Activated CD8-positive, alpha-beta memory T cell treated with anti-CD3 and anti-CD28 coated beads, Interleukin-2, amount 10 ng/mL, durations not matched to agents 7 days and 5 days (primary cell): ENCODE data around the gene TMEM163. TPM values are rescaled to one million over a fixed set of nuclear protein-coding genes. Genes with fewer than 3 reads are reported as not detected.

Experiments used
- ATAC-seq: fragments of 150-1000 bp; cut with Tn5 transposase; one replicate; pipeline ENCODE4 v1.10.0; 2021; ENCODE audit warnings: moderate library complexity
- CTCF ChIA-PET: fragments of 350-600 bp; sonication (Branson Sonifier 250); formaldehyde crosslinking; loops from one replicate; lab custom pipeline; 2021; ENCODE audit warnings: antibody characterized with exemption; lab: Charles Lee
- DNase-seq: peaks from one replicate; pipeline ENCODE4 v3.0.0-alpha.2; 2020
- H3K27ac Mint-ChIP-seq: one replicate; pipeline ENCODE4 v1.8.0; 2021; ENCODE audit warnings: mild to moderate bottlenecking, mixed read lengths
- H3K27me3 Mint-ChIP-seq: one replicate; pipeline ENCODE4 v1.8.0; 2021; ENCODE audit warnings: mixed read lengths
- H3K36me3 Mint-ChIP-seq: one replicate; pipeline ENCODE4 v1.8.0; 2021; ENCODE audit warnings: mild to moderate bottlenecking, mixed read lengths
- H3K4me1 Mint-ChIP-seq: one replicate; pipeline ENCODE4 v1.8.0; 2021; ENCODE audit warnings: mixed read lengths
- H3K4me3 Mint-ChIP-seq: one replicate; pipeline ENCODE4 v1.8.0; 2021; ENCODE audit warnings: mild to moderate bottlenecking, moderate library complexity, mixed read lengths
- H3K9me3 Mint-ChIP-seq: one replicate; pipeline ENCODE4 v1.8.0; 2022; ENCODE audit warnings: low read depth, mixed read lengths
- total RNA-seq, 2 experiments: library from RNA; stranded (reverse); gene quantifications; one replicate each; pipeline ENCODE4 v1.2.3, GENCODE V29; 2021

The TMEM163 gene
- total RNA-seq, 2 experiments from 2014 or later: 2.1 to 2.3 TPM

GRCh38 chr2:134458950-134459349, 259.9 kb downstream of the TMEM163 start:
- H3K27ac Mint-ChIP-seq: no peak overlapping the region
- no peaks in the 10 kb centered on the region for H3K36me3 Mint-ChIP-seq
- no peaks in the 10 kb centered on the region for H3K27me3 Mint-ChIP-seq
- no peaks in the 10 kb centered on the region for H3K9me3 Mint-ChIP-seq
- CTCF ChIA-PET: no interaction called here
- DNase-seq (no peak), ATAC-seq (no peak)
- H3K4me3 Mint-ChIP-seq: no peak overlapping the region
- H3K4me1 Mint-ChIP-seq: peaks cover 2% of the 10 kb centered on the region

GRCh38 chr2:134458473-134458853, 260.3 kb downstream of the TMEM163 start:
- Mint-ChIP-seq H3K27ac (no peak overlapping the region), H3K4me3 (no peak overlapping the region), H3K4me1 (peaks cover 2% of the 10 kb centered on the region), H3K27me3 (no peaks in the 10 kb centered on the region), H3K36me3 (no peaks in the 10 kb centered on the region), H3K9me3 (no peaks in the 10 kb centered on the region)
- no peak for ATAC-seq
- CTCF ChIA-PET: no interaction called here
- DNase-seq: no peak

- DNase-seq (no peak), ATAC-seq (no peak)
- Mint-ChIP-seq H3K27me3 (no peaks in the 10 kb centered on the region), H3K27ac (no peak overlapping the region), H3K36me3 (no peaks in the 10 kb centered on the region), H3K9me3 (no peaks in the 10 kb centered on the region), H3K4me1 (peaks cover 2% of the 10 kb centered on the region), H3K4me3 (no peak overlapping the region)
- CTCF ChIA-PET: no interaction called here
Measured at GRCh38 chr2:134457765-134458472, 260.9 kb downstream of the TMEM163 start.

- DNase-seq (no peak), ATAC-seq (no peak)
- CTCF ChIA-PET: no interaction called here
- no peaks in the 10 kb centered on the region for H3K9me3 Mint-ChIP-seq
- peaks cover 2% of the 10 kb centered on the region for H3K4me1 Mint-ChIP-seq
- H3K36me3 Mint-ChIP-seq: no peaks in the 10 kb centered on the region
- H3K4me3 Mint-ChIP-seq: no peak overlapping the region
- no peak overlapping the region for H3K27ac Mint-ChIP-seq
- H3K27me3 Mint-ChIP-seq: no peaks in the 10 kb centered on the region
Measured at GRCh38 chr2:134457353-134457752, 261.4 kb downstream of the TMEM163 start.

GRCh38 chr2:134455426-134455825, 263.4 kb downstream of the TMEM163 start:
- H3K36me3 Mint-ChIP-seq: no peaks in the 10 kb centered on the region

GRCh38 chr2:134454931-134455330, 263.9 kb downstream of the TMEM163 start:
- DNase-seq: no peak
- Mint-ChIP-seq H3K27ac (no peak overlapping the region), H3K27me3 (no peaks in the 10 kb centered on the region), H3K4me3 (no peak overlapping the region), H3K4me1 (peaks cover 3% of the 10 kb centered on the region), H3K9me3 (no peaks in the 10 kb centered on the region), H3K36me3 (no peaks in the 10 kb centered on the region)
- CTCF ChIA-PET: no interaction called here
- no peak for ATAC-seq

More at GRCh38 chr2:134455426-134455825, 263.4 kb downstream of the TMEM163 start:
- no peak overlapping the region for H3K27ac Mint-ChIP-seq
- CTCF ChIA-PET: no interaction called here
- H3K27me3 Mint-ChIP-seq: no peaks in the 10 kb centered on the region
- no peak overlapping the region for H3K4me3 Mint-ChIP-seq
- H3K4me1 Mint-ChIP-seq: peaks cover 3% of the 10 kb centered on the region
- no peak for DNase-seq
- ATAC-seq: no peak
- H3K9me3 Mint-ChIP-seq: no peaks in the 10 kb centered on the region

GRCh38 chr2:134454426-134454825, 264.4 kb downstream of the TMEM163 start:
- DNase-seq: no peak
- H3K9me3 Mint-ChIP-seq: no peaks in the 10 kb centered on the region
- no peaks in the 10 kb centered on the region for H3K36me3 Mint-ChIP-seq
- no peak for ATAC-seq
- H3K27me3 Mint-ChIP-seq: no peaks in the 10 kb centered on the region
- no peak overlapping the region for H3K4me3 Mint-ChIP-seq
- H3K4me1 Mint-ChIP-seq: peaks cover 3% of the 10 kb centered on the region
- CTCF ChIA-PET: no interaction called here
- no peak overlapping the region for H3K27ac Mint-ChIP-seq

- Mint-ChIP-seq H3K9me3 (no peaks in the 10 kb centered on the region), H3K27ac (no peak overlapping the region), H3K4me3 (no peak overlapping the region), H3K36me3 (no peaks in the 10 kb centered on the region), H3K27me3 (no peaks in the 10 kb centered on the region), H3K4me1 (peaks cover 3% of the 10 kb centered on the region)
- DNase-seq (no peak), ATAC-seq (no peak)
- CTCF ChIA-PET: no interaction called here
Measured at GRCh38 chr2:134453973-134454372, 264.8 kb downstream of the TMEM163 start.

GRCh38 chr2:134453476-134453875, 265.3 kb downstream of the TMEM163 start:
- Mint-ChIP-seq H3K9me3 (no peaks in the 10 kb centered on the region), H3K4me1 (peaks cover 3% of the 10 kb centered on the region), H3K36me3 (no peaks in the 10 kb centered on the region), H3K4me3 (no peak overlapping the region), H3K27ac (no peak overlapping the region), H3K27me3 (no peaks in the 10 kb centered on the region)
- no peak for ATAC-seq
- CTCF ChIA-PET: interaction anchor here (1.1 to 3.4 kb wide), 5 partner anchors 336 to 567 kb away, joined by 3 to 24 read pairs (median 4); no protein-coding TSS in a partner anchor
- no peak for DNase-seq

GRCh38 chr2:134452042-134452733, 266.6 kb downstream of the TMEM163 start:
- H3K27me3 Mint-ChIP-seq: no peaks in the 10 kb centered on the region
- no peaks in the 10 kb centered on the region for H3K36me3 Mint-ChIP-seq
- DNase-seq (no peak), ATAC-seq (no peak)
- no peak overlapping the region for H3K27ac Mint-ChIP-seq
- no peak overlapping the region for H3K4me3 Mint-ChIP-seq
- no peaks in the 10 kb centered on the region for H3K9me3 Mint-ChIP-seq
- H3K4me1 Mint-ChIP-seq: peaks cover 3% of the 10 kb centered on the region
- CTCF ChIA-PET: interaction anchor here (0.8 to 3.4 kb wide), 23 partner anchors 8 to 567 kb away, joined by 3 to 24 read pairs (median 5); no protein-coding TSS in a partner anchor

- ATAC-seq (no peak), DNase-seq (no peak)
- no peak overlapping the region for H3K4me3 Mint-ChIP-seq
- H3K27ac Mint-ChIP-seq: no peak overlapping the region
- H3K27me3 Mint-ChIP-seq: no peaks in the 10 kb centered on the region
- CTCF ChIA-PET: interaction anchor here (0.6 to 3.4 kb wide), 33 partner anchors 9 to 567 kb away, joined by 3 to 24 read pairs (median 4); no protein-coding TSS in a partner anchor
- no peaks in the 10 kb centered on the region for H3K36me3 Mint-ChIP-seq
- H3K9me3 Mint-ChIP-seq: no peaks in the 10 kb centered on the region
- H3K4me1 Mint-ChIP-seq: peaks cover 3% of the 10 kb centered on the region
Measured at GRCh38 chr2:134451347-134451630, 267.5 kb downstream of the TMEM163 start.

- DNase-seq (no peak), ATAC-seq (no peak)
- Mint-ChIP-seq H3K9me3 (no peaks in the 10 kb centered on the region), H3K4me3 (no peak overlapping the region), H3K27ac (no peak overlapping the region), H3K27me3 (no peaks in the 10 kb centered on the region), H3K4me1 (peaks cover 3% of the 10 kb centered on the region), H3K36me3 (no peaks in the 10 kb centered on the region)
- CTCF ChIA-PET: interaction anchor here (1.6 to 3.4 kb wide), 8 partner anchors 9 to 565 kb away, joined by 3 to 24 read pairs (median 10); no protein-coding TSS in a partner anchor
Measured at GRCh38 chr2:134449751-134450513, 268.9 kb downstream of the TMEM163 start.

GRCh38 chr2:134449157-134449556, 269.6 kb downstream of the TMEM163 start:
- DNase-seq (no peak), ATAC-seq (no peak)
- CTCF ChIA-PET: no interaction called here
- Mint-ChIP-seq H3K4me1 (peaks cover 3% of the 10 kb centered on the region), H3K36me3 (no peaks in the 10 kb centered on the region), H3K9me3 (no peaks in the 10 kb centered on the region), H3K4me3 (no peak overlapping the region), H3K27me3 (no peaks in the 10 kb centered on the region), H3K27ac (no peak overlapping the region)
